ENCODE data around the gene ITSN2.
A peak's percentile ranks its signal among the peaks of the same experiment; 100 is the strongest.

The ITSN2 gene

GRCh38 chr2:24258718-24259117, 101.6 kb downstream of the ITSN2 start:
- Mint-ChIP-seq H3K27me3 (no peaks in the 10 kb centered on the region), H3K27ac (no peak overlapping the region), H3K4me1 (peaks cover 3 to 10% of the 10 kb centered on the region in 2 donors), H3K36me3 (peaks cover 18 to 21% of the 10 kb centered on the region in 2 donors), H3K9me3 (no peaks in the 10 kb centered on the region), H3K4me3 (no peak overlapping the region)
- ATAC-seq (replicated peaks) (no peak), DNase-seq (no peak)

GRCh38 chr2:24253303-24253919, 106.9 kb downstream of the ITSN2 start:
- no peaks in the 10 kb centered on the region for H3K9me3 Mint-ChIP-seq
- no peak for DNase-seq

DNA sequence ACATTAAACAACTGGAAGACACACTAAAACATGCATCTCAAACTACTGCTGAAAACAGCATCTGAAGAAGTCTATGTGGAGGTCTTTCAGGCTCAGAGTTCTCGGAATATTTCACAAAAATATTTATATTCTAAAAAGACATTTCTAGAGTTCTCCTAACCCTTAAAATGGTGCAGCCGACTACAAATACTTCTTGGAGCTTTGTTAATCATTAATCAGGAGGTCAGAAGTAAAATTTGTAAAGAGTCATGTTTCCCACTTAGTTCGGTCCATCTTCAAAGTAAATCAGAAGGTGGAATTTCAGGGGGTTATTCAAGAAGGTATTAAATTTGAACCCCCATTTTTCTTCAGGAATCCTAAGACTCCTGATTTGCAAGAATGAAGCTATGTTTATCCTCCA, 112.7 kb downstream of the ITSN2 start:
- peaks cover 10 to 32% of the 10 kb centered on the region in 2 donors for H3K36me3 Mint-ChIP-seq
- no peak overlapping the region for H3K4me3 Mint-ChIP-seq
- ATAC-seq (replicated peaks) (no peak), DNase-seq (no peak)
- H3K27ac Mint-ChIP-seq, result peak overlapping the region; percentile 9
- H3K27me3 Mint-ChIP-seq, result no peaks in the 10 kb centered on the region
- H3K9me3 Mint-ChIP-seq, result no peaks in the 10 kb centered on the region
- no peaks in the 10 kb centered on the region for H3K4me1 Mint-ChIP-seq

More at GRCh38 chr2:24253303-24253919, 106.9 kb downstream of the ITSN2 start:
- ATAC-seq (replicated peaks), result no peak
- Mint-ChIP-seq H3K4me3 (no peak overlapping the region), H3K27ac (peak overlapping the region; percentile 2), H3K4me1 (no peaks in the 10 kb centered on the region), H3K27me3 (no peaks in the 10 kb centered on the region), H3K36me3 (peaks cover 20 to 31% of the 10 kb centered on the region in 2 donors)

- Mint-ChIP-seq H3K27ac (peak overlapping the region; percentile 9), H3K36me3 (peaks cover 10 to 32% of the 10 kb centered on the region in 2 donors), H3K4me1 (no peaks in the 10 kb centered on the region), H3K9me3 (no peaks in the 10 kb centered on the region), H3K27me3 (no peaks in the 10 kb centered on the region), H3K4me3 (no peak overlapping the region)
- DNase-seq (no peak), ATAC-seq (replicated peaks) (no peak)
Observed at GRCh38 chr2:24247164-24247563, 113.2 kb downstream of the ITSN2 start.

- H3K9me3 Mint-ChIP-seq, result no peaks in the 10 kb centered on the region
- H3K4me3 Mint-ChIP-seq, result no peak overlapping the region
- H3K27me3 Mint-ChIP-seq, result no peaks in the 10 kb centered on the region
- DNase-seq, result no peak
- ATAC-seq (replicated peaks), result no peak
- no peak overlapping the region for H3K27ac Mint-ChIP-seq
- H3K36me3 Mint-ChIP-seq, result peaks cover 8 to 38% of the 10 kb centered on the region in 2 donors
- no peaks in the 10 kb centered on the region for H3K4me1 Mint-ChIP-seq
Observed at GRCh38 chr2:24245986-24246776, 114.2 kb downstream of the ITSN2 start.

GRCh38 chr2:24241528-24241927, 118.8 kb downstream of the ITSN2 start:
- Mint-ChIP-seq H3K36me3 (peaks cover 10 to 30% of the 10 kb centered on the region in 2 donors), H3K27me3 (no peaks in the 10 kb centered on the region), H3K4me3 (no peak overlapping the region), H3K4me1 (no peaks in the 10 kb centered on the region), H3K9me3 (no peaks in the 10 kb centered on the region), H3K27ac (peak overlapping the region; percentile 52)
- no peak for DNase-seq
- no peak for ATAC-seq (replicated peaks)

DNA sequence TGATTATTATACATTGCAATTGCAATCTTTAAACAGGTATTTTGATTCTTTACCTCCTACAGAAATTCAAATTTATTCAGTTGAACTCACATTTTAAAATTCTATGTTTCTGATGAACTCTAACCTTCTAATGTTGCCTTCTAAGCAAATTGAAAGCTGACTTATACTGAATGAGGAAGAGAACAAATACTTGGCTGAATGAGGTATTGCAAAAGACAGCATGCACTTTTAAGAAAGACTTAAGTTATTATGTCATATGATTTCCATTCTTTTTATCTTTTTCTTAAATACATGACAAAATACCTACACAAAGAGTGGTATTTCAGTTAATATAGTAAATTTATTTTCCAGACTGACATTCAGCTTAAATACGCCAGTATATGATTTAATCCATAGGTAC, 120.8 kb downstream of the ITSN2 start:
- Mint-ChIP-seq H3K27me3 (no peaks in the 10 kb centered on the region), H3K36me3 (peaks cover 11 to 34% of the 10 kb centered on the region in 2 donors), H3K27ac (no peak overlapping the region), H3K4me1 (no peaks in the 10 kb centered on the region), H3K9me3 (no peaks in the 10 kb centered on the region), H3K4me3 (no peak overlapping the region)
- DNase-seq, result no peak
- ATAC-seq (replicated peaks), result no peak

- no peaks in the 10 kb centered on the region for H3K4me1 Mint-ChIP-seq
- H3K27me3 Mint-ChIP-seq, result no peaks in the 10 kb centered on the region
- H3K9me3 Mint-ChIP-seq, result no peaks in the 10 kb centered on the region
- DNase-seq, result no peak
- no peak overlapping the region for H3K4me3 Mint-ChIP-seq
- H3K27ac Mint-ChIP-seq, result no peak overlapping the region
- ATAC-seq (replicated peaks), result no peak
- H3K36me3 Mint-ChIP-seq, result peaks cover 18 to 42% of the 10 kb centered on the region in 2 donors
Observed at GRCh38 chr2:24238158-24238557, 122.2 kb downstream of the ITSN2 start.

- H3K27ac Mint-ChIP-seq, result no peak overlapping the region
Observed at GRCh38 chr2:24237313-24237712, 123.0 kb downstream of the ITSN2 start.

DNA sequence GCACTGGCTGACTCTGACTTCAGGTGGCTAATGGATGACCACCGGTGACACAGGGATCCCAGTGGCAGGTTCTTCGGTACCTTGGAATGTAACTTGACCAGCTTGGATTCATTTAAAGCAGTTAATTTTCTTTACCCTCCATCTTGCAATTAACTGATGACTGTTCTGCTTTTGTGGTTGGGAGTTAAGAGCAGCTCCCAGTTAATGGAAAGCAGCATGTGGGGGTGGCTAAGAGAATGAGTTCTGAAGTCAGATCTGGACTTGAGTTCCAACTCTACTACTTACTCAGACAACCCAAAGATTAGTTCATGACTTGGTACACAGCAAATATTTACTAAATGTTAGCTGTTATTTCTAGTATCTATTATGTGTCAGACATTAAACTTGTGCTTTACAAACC, 127.0 kb downstream of the ITSN2 start:
- no peak for ATAC-seq (replicated peaks)
- no peaks in the 10 kb centered on the region for H3K9me3 Mint-ChIP-seq
- H3K4me3 Mint-ChIP-seq, result no peak overlapping the region
- H3K36me3 Mint-ChIP-seq, result peaks cover 19 to 30% of the 10 kb centered on the region in 2 donors
- no peaks in the 10 kb centered on the region for H3K4me1 Mint-ChIP-seq
- H3K27ac Mint-ChIP-seq, result no peak overlapping the region
- H3K27me3 Mint-ChIP-seq, result no peaks in the 10 kb centered on the region
- no peak for DNase-seq

More at GRCh38 chr2:24237313-24237712, 123.0 kb downstream of the ITSN2 start:
- Mint-ChIP-seq H3K36me3 (peaks cover 18 to 39% of the 10 kb centered on the region in 2 donors), H3K9me3 (no peaks in the 10 kb centered on the region), H3K4me3 (no peak overlapping the region), H3K4me1 (no peaks in the 10 kb centered on the region), H3K27me3 (no peaks in the 10 kb centered on the region)
- ATAC-seq (replicated peaks) (no peak), DNase-seq (no peak)

- no peaks in the 10 kb centered on the region for H3K9me3 Mint-ChIP-seq
- no peaks in the 10 kb centered on the region for H3K27me3 Mint-ChIP-seq
- ATAC-seq (replicated peaks) (no peak), DNase-seq (no peak)
- H3K27ac Mint-ChIP-seq, result no peak overlapping the region
- H3K4me3 Mint-ChIP-seq, result no peak overlapping the region
- peaks cover 21 to 33% of the 10 kb centered on the region in 2 donors for H3K36me3 Mint-ChIP-seq
- H3K4me1 Mint-ChIP-seq, result no peaks in the 10 kb centered on the region
Observed at GRCh38 chr2:24231461-24231881, 128.9 kb downstream of the ITSN2 start.

DNA sequence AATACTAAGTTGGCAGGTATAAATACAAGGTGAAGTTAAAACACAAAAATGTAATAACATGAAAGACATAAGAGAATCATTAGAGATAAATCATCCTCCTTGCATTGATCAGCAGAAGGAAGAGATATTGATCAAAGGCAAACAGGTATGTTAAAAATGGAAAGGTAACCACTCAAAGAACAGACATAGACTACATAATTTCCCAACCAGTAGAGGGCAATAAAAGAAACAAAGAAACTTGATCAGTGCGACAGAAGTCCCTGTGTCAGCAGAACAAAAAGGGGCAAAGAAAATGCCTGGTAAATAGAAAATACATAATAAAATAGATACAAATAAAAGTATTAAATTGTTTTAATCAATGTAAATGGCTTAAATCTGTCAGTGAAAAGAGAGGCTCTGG, 131.9 kb downstream of the ITSN2 start:
- H3K4me3 Mint-ChIP-seq, result no peak overlapping the region
- no peak for DNase-seq

GRCh38 chr2:24225499-24226242, 134.7 kb downstream of the ITSN2 start:
- no peaks in the 10 kb centered on the region for H3K27me3 Mint-ChIP-seq
- no peak overlapping the region for H3K27ac Mint-ChIP-seq
- ATAC-seq (replicated peaks), result no peak
- H3K36me3 Mint-ChIP-seq, result peaks cover 29 to 30% of the 10 kb centered on the region in 2 donors
- no peak for DNase-seq
- no peaks in the 10 kb centered on the region for H3K4me1 Mint-ChIP-seq
- no peak overlapping the region for H3K4me3 Mint-ChIP-seq
- no peaks in the 10 kb centered on the region for H3K9me3 Mint-ChIP-seq

More for the DNA sequence above, 131.9 kb downstream of the ITSN2 start:
- Mint-ChIP-seq H3K27ac (no peak overlapping the region), H3K27me3 (no peaks in the 10 kb centered on the region), H3K36me3 (peaks cover 24 to 26% of the 10 kb centered on the region in 2 donors), H3K4me1 (no peaks in the 10 kb centered on the region), H3K9me3 (no peaks in the 10 kb centered on the region)
- ATAC-seq (replicated peaks), result no peak

- H3K36me3 Mint-ChIP-seq, result peaks cover 43 to 49% of the 10 kb centered on the region in 2 donors
- H3K9me3 Mint-ChIP-seq, result no peaks in the 10 kb centered on the region
- H3K27ac Mint-ChIP-seq, result no peak overlapping the region
- H3K4me1 Mint-ChIP-seq, result no peaks in the 10 kb centered on the region
- DNase-seq (no peak), ATAC-seq (replicated peaks) (no peak)
- H3K4me3 Mint-ChIP-seq, result no peak overlapping the region
- H3K27me3 Mint-ChIP-seq, result no peaks in the 10 kb centered on the region
Observed at GRCh38 chr2:24222946-24223345, 137.4 kb downstream of the ITSN2 start.

Measured in stimulated activated naive B cell treated with anti-CD40 and anti-IgM and Interleukin-4, amounts not matched to agents 10 μg/mL and 1 μg/mL and 100 μg/mL, for 72 hours (primary cell).